Hepatocyte (in vitro differentiated cells): ENCODE measurements around the gene SHC1. TPM values are rescaled to one million over a fixed set of nuclear protein-coding genes. Genes with fewer than 3 reads are reported as not detected.

Experiments used
- DNase-seq: peaks from one replicate; pipeline ENCODE4 v3.0.0-alpha.2; 2016; ENCODE audit warnings: low spot score
- H2AFZ ChIP-seq: fragments of 200-600 bp; sonication (generic); 2 replicates; pipeline ENCODE4 v1.6.0; 2016; ENCODE audit warnings: antibody characterized with exemption, mild to moderate bottlenecking
- H3K27ac ChIP-seq: fragments of 200-600 bp; sonication (generic); 2 replicates; pipeline ENCODE4 v1.5.1; 2016; ENCODE audit warnings: mild to moderate bottlenecking
- H3K27me3 ChIP-seq: fragments of 200-600 bp; sonication (generic); 2 replicates; pipeline ENCODE4 v1.6.1; 2016
- H3K36me3 ChIP-seq: fragments of 200-600 bp; sonication (generic); replicated peaks from 2 replicates; pipeline ENCODE4 v1.5.1; 2016; ENCODE audit warnings: low read depth; ENCODE audit not compliant: insufficient read depth
- H3K4me1 ChIP-seq: fragments of 200-600 bp; sonication (generic); 2 replicates; pipeline ENCODE4 v1.5.1; 2016; ENCODE audit warnings: mild to moderate bottlenecking, moderate library complexity; ENCODE audit not compliant: insufficient read depth
- H3K4me2 ChIP-seq: fragments of 200-600 bp; sonication (generic); 2 replicates; pipeline ENCODE4 v1.6.0; 2016
- H3K4me3 ChIP-seq: fragments of 200-600 bp; sonication (generic); 2 replicates; pipeline ENCODE4 v1.5.1; 2016; ENCODE audit warnings: mild to moderate bottlenecking
- H3K79me2 ChIP-seq: fragments of 200-600 bp; sonication (generic); 2 replicates; pipeline ENCODE4 v1.6.0; 2017; ENCODE audit warnings: mild to moderate bottlenecking
- H3K9me2 ChIP-seq: fragments of 200-600 bp; sonication (generic); replicated peaks from 2 replicates; pipeline ENCODE4 v1.6.0; 2017; ENCODE audit warnings: mild to moderate bottlenecking; ENCODE audit not compliant: insufficient read depth
- H3K9me3 ChIP-seq: fragments of 200-600 bp; sonication (generic); 2 replicates; pipeline ENCODE4 v1.5.1; 2016; ENCODE audit warnings: low read depth, mild to moderate bottlenecking
- H4K20me1 ChIP-seq: fragments of 200-600 bp; sonication (generic); 2 replicates; pipeline ENCODE4 v1.6.0; 2016; ENCODE audit warnings: mild to moderate bottlenecking; ENCODE audit not compliant: insufficient read depth, poor library complexity, severe bottlenecking
- CTCF ChIP-seq: fragments of 200-600 bp; sonication (generic); IDR thresholded peaks from 2 replicates; pipeline ENCODE4 v1.5.1; 2016; ENCODE audit warnings: antibody characterized with exemption, mild to moderate bottlenecking; ENCODE audit not compliant: poor library complexity
- EZH2 ChIP-seq: fragments of 200-600 bp; sonication (generic); IDR thresholded peaks from 2 replicates; pipeline ENCODE4 v1.6.1; 2016; ENCODE audit warnings: antibody characterized with exemption, mild to moderate bottlenecking, borderline replicate concordance
- EZH2phosphoT487 ChIP-seq: fragments of 200-600 bp; sonication (generic); IDR thresholded peaks from one replicate; pipeline ENCODE4 v1.6.1; 2018; ENCODE audit warnings: antibody characterized with exemption, mild to moderate bottlenecking, low read depth, moderate library complexity; ENCODE audit not compliant: unreplicated experiment, severe bottlenecking
- WGBS: methylation state at CpG from one replicate; pipeline ENCODE4 v1.1.6; 2016; ENCODE audit warnings: low lambda C conversion rate; ENCODE audit errors: missing lambda C conversion rate; 5-methylcytosine and 5-hydroxymethylcytosine counted together
- polyA plus RNA-seq: library from polyadenylated mRNA; unstranded; fragments of >200 nt; fragmentation: Nextera tagmentation; extraction: Ambion mirVana; gene quantifications from 2 replicates; pipeline ENCODE4 v1.2.1, GENCODE V29; 2016
- total RNA-seq: library from RNA; depleted of rRNA; stranded (reverse); fragments of >200 nt; gene quantifications from 2 replicates; pipeline ENCODE4 v1.2.3, GENCODE V29; 2014

The SHC1 gene
- total and polyA plus RNA-seq, 2 experiments from 2014 or later: 95.6 to 107 TPM

- TF ChIP-seq EZH2: no peak
- TF ChIP-seq EZH2phosphoT487: no peak
- TF ChIP-seq CTCF: no peak
- no peak for DNase-seq
- Histone ChIP-seq H3K9me2 (no peaks in the 10 kb centered on the region), H3K36me3 (no peaks in the 10 kb centered on the region), H3K27ac (no peak overlapping the region), H2AFZ (no peak overlapping the region), H3K4me1 (peaks cover 44% of the 10 kb centered on the region), H3K79me2 (peaks cover 59% of the 10 kb centered on the region), H3K9me3 (no peaks in the 10 kb centered on the region), H3K27me3 (no peaks in the 10 kb centered on the region), H4K20me1 (no peaks in the 10 kb centered on the region), H3K4me2 (no peak overlapping the region), H3K4me3 (no peak overlapping the region)
- whole genome bisulfite sequencing: 97% methylated on average over 16 of the region's 16 CpGs
Observed at GRCh38 chr1:154958681-154959425, 11.7 kb downstream of the SHC1 start.

DNA sequence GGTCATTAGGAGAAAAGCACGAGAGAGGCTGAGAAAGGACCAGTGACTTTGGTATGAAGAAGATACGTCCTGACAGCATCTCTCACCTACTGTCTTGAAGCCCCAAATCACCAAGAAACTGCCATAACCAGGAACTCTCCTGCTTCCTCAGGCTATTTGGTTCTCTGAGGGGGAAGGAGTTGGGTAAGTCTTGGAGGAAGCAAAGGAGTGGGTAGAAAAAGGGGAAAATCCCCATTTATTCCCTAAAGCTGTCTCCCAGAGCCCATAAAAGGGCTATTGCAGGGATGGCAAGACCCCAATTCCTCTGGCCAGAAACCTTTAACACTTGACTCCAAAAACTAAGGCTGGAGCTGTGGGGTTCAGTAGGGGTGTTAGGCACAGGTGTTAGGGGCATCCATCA is 12.5 kb downstream of the SHC1 start:
- no peak overlapping the region for H2AFZ ChIP-seq
- DNase-seq: no peak
- TF ChIP-seq CTCF (no peak), EZH2phosphoT487 (no peak), EZH2 (no peak)
- no peaks in the 10 kb centered on the region for H3K36me3 ChIP-seq
- no peak overlapping the region for H3K27ac ChIP-seq
- no peaks in the 10 kb centered on the region for H3K9me3 ChIP-seq
- H4K20me1 ChIP-seq: no peaks in the 10 kb centered on the region
- peaks cover 45% of the 10 kb centered on the region for H3K4me1 ChIP-seq
- no peaks in the 10 kb centered on the region for H3K9me2 ChIP-seq
- no peak overlapping the region for H3K4me2 ChIP-seq
- H3K79me2 ChIP-seq: peaks cover 59% of the 10 kb centered on the region
- WGBS: 90% methylated on average over 2 of the region's 2 CpGs
- no peaks in the 10 kb centered on the region for H3K27me3 ChIP-seq
- H3K4me3 ChIP-seq: no peak overlapping the region

DNA sequence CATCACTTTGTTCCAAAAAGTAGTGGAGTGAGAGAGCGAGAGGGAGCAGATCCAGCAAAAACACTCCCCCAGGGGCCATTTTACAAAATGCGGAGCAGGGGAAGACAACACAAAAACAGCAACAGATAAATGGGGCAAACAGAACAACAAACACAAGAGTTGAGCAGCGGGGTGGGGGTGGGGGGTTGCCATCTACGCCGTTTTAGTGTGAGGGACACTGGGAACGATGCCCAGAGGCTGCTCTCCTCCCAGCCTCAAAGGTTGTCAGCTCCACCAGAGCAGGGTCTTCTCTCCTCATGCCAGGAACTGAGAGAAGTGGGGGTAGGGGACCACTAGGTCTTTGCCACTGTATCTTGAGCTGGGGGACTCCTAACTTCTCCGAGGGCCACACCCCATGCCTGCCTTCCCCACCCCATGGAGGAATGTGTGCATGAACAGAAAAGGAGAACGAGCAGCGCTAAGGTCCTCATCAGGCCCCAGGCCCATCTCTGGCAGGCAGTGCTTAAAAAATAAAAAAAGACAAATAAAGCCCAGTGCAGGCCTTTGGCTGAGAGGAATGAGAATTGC is 13.4 kb downstream of the SHC1 start:
- no peaks in the 10 kb centered on the region for H3K27me3 ChIP-seq
- H3K9me3 ChIP-seq: no peaks in the 10 kb centered on the region
- peaks cover 38% of the 10 kb centered on the region for H3K4me1 ChIP-seq
- WGBS: 51% methylated on average over 9 of the region's 9 CpGs
- H2AFZ ChIP-seq: no peak overlapping the region
- no peaks in the 10 kb centered on the region for H3K36me3 ChIP-seq
- H3K9me2 ChIP-seq: no peaks in the 10 kb centered on the region
- TF ChIP-seq CTCF (no peak), EZH2 (no peak), EZH2phosphoT487 (no peak)
- H3K4me2 ChIP-seq: peak overlapping the region; percentile 77
- no peaks in the 10 kb centered on the region for H4K20me1 ChIP-seq
- DNase-seq: no peak
- no peak overlapping the region for H3K4me3 ChIP-seq
- H3K79me2 ChIP-seq: peaks cover 60% of the 10 kb centered on the region
- peak overlapping the region; percentile 65 for H3K27ac ChIP-seq
